B cell (primary cell): Measurements from ENCODE around the gene TANC1.

Experiments used
- EZH2 ChIP-seq: IDR thresholded peaks from 2 replicates; pipeline ENCODE4 v1.6.1; 2012; ENCODE audit warnings: borderline replicate concordance, low read depth, mild to moderate bottlenecking, moderate library complexity, low read length; ENCODE audit not compliant: insufficient read depth, poor library complexity, severe bottlenecking
- TF ChIP-seq, protein P1 (sequence below): fragments of 200-600 bp; IDR thresholded peaks from one replicate; pipeline ENCODE4 v1.8.0; 2022; ENCODE audit warnings: antibody characterized with exemption, mild to moderate bottlenecking

DNA sequence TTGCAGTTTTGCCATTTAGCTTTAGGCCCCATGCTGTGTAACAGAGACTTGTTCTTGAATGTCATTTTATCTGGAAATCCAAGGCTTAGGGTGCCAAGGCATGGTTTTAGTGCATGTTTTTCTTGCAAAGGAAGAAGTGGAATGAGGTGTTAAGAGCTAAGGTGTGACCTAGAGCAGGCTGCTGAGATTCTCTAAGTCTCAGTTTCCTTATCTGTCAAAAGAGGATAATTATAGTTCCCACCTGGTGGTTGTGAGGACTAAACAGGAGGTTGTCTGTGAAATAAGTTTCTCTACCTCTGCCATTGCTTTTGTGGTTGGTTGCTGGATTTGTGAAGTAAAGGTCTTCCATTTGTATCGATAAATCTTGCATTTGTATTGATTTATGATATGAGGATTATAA, 82.0 kb downstream of the TANC1 start:
- TF ChIP-seq EZH2: no peak
- TF ChIP-seq, protein P1, sequence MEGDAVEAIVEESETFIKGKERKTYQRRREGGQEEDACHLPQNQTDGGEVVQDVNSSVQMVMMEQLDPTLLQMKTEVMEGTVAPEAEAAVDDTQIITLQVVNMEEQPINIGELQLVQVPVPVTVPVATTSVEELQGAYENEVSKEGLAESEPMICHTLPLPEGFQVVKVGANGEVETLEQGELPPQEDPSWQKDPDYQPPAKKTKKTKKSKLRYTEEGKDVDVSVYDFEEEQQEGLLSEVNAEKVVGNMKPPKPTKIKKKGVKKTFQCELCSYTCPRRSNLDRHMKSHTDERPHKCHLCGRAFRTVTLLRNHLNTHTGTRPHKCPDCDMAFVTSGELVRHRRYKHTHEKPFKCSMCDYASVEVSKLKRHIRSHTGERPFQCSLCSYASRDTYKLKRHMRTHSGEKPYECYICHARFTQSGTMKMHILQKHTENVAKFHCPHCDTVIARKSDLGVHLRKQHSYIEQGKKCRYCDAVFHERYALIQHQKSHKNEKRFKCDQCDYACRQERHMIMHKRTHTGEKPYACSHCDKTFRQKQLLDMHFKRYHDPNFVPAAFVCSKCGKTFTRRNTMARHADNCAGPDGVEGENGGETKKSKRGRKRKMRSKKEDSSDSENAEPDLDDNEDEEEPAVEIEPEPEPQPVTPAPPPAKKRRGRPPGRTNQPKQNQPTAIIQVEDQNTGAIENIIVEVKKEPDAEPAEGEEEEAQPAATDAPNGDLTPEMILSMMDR: no peak
